ENCODE data around the gene SNF8. TPM values are rescaled to one million over a fixed set of nuclear protein-coding genes. Genes with fewer than 3 reads are reported as not detected.

SNF8 gene
- total and polyA plus RNA-seq, 9 of the 15 experiments (the other 6 are each of a cell fraction or from before 2014, with no cell fraction given): 6.9 to 149 (median 117) TPM

- no peak overlapping the region for H3K9ac ChIP-seq (ENCODE audit: insufficient read depth in 1 of 2, low read depth in 2 of 2, low read length in 2 of 2)
- no peaks in the 10 kb centered on the region for H3K27me3 ChIP-seq (ENCODE audit: control insufficient read depth in 2 of 2, insufficient read depth in 2 of 2, low read length in 2 of 2)
- peak overlapping the region; percentile 70; the same call in 1 of the 2 replicates for H2AFZ ChIP-seq (ENCODE audit: low read depth, low read length)
- H3K4me2 ChIP-seq (ENCODE audit: insufficient read depth, low read length): no peak overlapping the region
- ChIA-PET CTCF (ENCODE audit: low intra/inter-chr PET ratio) (no interaction called here), POLR2A (interaction anchor here (1.0 to 3.7 kb wide), 5 partner anchors 11 to 25 kb away, joined by 3 to 31 read pairs (median 3); no protein-coding TSS in a partner anchor)
- in situ Hi-C loops (cut with MboI): no loop called here
- no peaks in the 10 kb centered on the region for H4K20me1 ChIP-seq (replicated peaks; ENCODE audit: control insufficient read depth, insufficient read depth, low read length)
- no peaks in the 10 kb centered on the region for H3K9me1 ChIP-seq (ENCODE audit: control insufficient read depth, insufficient read depth, low read length)
- 10% methylated on average over 3 of the region's 3 CpGs for WGBS (ENCODE audit: insufficient coverage, low coverage, missing lambda C conversion rate)
- ATAC-seq: 0 out of 3 replicates have a peak, but pooled peaks have one; percentile 5
- no peaks in the 10 kb centered on the region for H3K36me3 ChIP-seq (ENCODE audit: control insufficient read depth, insufficient read depth, low read length)
- DNase-seq (ENCODE audit: extremely low read depth in 1 of 4, low spot score in 3 of 4): peak; percentile 34 to 57 (median 45)
- intact Hi-C loops (cut with micrococcal nuclease): loop anchor here (2.0 kb wide), 1 partner anchor 21 kb away; no protein-coding TSS in a partner anchor
- H3K27ac ChIP-seq (ENCODE audit: extremely low read depth, low read depth, low read length): no peak overlapping the region
- BruUV-seq (replicated peaks): no TSS peak
- H3K79me2 ChIP-seq (ENCODE audit: control insufficient read depth, insufficient read depth, low read length): no peaks in the 10 kb centered on the region
- H3K9me3 ChIP-seq (replicated peaks; ENCODE audit: control insufficient read depth, insufficient read depth, low read depth, low read length): no peaks in the 10 kb centered on the region
- H3K4me3 ChIP-seq: no peak overlapping the region
- TF ChIP-seq EGR1 (conservative IDR thresholded peaks at IDR 0.05): peak; percentile 58
- no peak for TF ChIP-seq NKRF (IDR thresholded peaks at IDR 0.05; ENCODE audit: borderline replicate concordance)
- TF ChIP-seq ZNF143 (CRISPR knock-in tag; IDR thresholded peaks at IDR 0.05): no peak
- TF ChIP-seq ZNF830 (CRISPR knock-in tag; IDR thresholded peaks at IDR 0.05): no peak
- TF ChIP-seq, protein P1, sequence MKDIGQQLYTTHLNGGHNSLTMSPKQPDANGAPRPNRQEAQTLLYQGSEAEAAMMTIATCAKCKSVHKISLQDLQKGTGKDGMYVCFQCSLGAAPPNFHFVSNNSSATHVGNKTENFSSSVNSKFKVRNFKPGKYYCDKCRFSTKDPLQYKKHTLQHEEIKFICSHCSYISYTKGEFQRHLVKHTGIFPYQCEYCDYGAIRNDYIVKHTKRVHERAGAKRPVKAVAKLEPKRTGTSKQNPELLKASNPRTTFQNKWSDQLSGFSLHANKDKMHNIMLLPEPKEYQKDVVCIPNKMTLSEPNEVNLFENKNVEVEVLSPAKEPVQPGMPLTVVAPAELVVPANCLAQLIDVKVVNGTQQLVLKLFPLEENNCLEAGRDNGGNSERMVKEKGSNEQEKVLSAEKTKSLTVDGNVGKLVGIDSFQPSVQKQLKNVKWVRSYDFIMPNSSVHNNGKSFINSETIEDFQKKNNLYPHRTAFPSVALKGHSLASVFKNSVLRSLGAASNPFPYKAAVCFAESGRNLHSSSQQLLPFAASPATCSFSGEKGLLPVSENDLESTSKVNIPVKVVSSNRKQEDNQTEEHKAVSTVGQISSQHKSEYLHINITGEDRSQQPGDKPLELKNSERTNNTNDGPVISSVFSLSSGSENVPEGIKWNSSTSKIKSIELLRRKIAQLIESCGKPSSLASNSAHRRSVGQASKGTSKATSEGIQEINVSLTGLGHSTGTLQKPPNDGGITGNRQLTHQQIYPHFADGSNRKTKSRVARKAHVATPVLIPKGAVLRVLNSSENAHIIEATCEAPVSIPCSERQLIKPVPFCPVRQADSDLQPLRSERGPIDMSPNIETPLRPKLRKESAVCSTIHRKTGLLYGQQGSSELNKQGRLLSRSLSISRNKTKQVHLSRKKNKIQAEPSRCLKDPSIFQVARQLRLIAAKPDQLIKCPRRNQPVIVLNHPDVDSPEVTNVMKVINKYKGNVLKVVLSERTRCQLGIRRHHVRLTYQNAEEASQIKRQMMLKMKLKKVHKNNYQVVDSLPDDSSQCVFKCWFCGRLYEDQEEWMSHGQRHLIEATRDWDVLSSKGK (CRISPR knock-in tag; IDR thresholded peaks at IDR 0.05): no peak
- TF ChIP-seq ZBTB7A (IDR thresholded peaks at IDR 0.05; ENCODE audit: borderline replicate concordance, control insufficient read depth, low read depth, low read length): peak; percentile 54; the same call in 1 of the 2 replicates
- no peak for TF ChIP-seq HCFC1 (IDR thresholded peaks at IDR 0.05; ENCODE audit: low read depth, low read length)
- TF ChIP-seq PHF21A (IDR thresholded peaks at IDR 0.05; ENCODE audit: borderline replicate concordance, low read depth): no peak
- no peak for TF ChIP-seq FOXJ2 (tag; IDR thresholded peaks at IDR 0.05)
- TF ChIP-seq, protein P2, sequence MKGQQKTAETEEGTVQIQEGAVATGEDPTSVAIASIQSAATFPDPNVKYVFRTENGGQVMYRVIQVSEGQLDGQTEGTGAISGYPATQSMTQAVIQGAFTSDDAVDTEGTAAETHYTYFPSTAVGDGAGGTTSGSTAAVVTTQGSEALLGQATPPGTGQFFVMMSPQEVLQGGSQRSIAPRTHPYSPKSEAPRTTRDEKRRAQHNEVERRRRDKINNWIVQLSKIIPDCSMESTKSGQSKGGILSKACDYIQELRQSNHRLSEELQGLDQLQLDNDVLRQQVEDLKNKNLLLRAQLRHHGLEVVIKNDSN (CRISPR knock-in tag; IDR thresholded peaks at IDR 0.05): no peak
- TF ChIP-seq RBM22 (IDR thresholded peaks at IDR 0.05; ENCODE audit: low read depth, low read length, poor library complexity, severe bottlenecking): no peak
- no peak for TF ChIP-seq SAFB2 (IDR thresholded peaks at IDR 0.05; ENCODE audit: borderline replicate concordance, low read depth, low read length, severe bottlenecking)
- peak; percentile 87 for TF ChIP-seq MIER1 (IDR thresholded peaks at IDR 0.05; ENCODE audit: low read depth)
- H3K4me1 ChIP-seq (replicated peaks in 1 of 2; ENCODE audit: control insufficient read depth in 2 of 2, insufficient read depth in 2 of 2, low read length in 2 of 2): peaks cover 34 to 37% of the 10 kb centered on the region in 2 experiments
- FAIRE-seq: no peak
These were observed 29.2 kb upstream of the SNF8 start for GRCh38 chr17:48973806-48974205.
